Measurements from ENCODE around the gene FZD2. TPM values are rescaled to one million over a fixed set of nuclear protein-coding genes. Genes with fewer than 3 reads are reported as not detected.

Gene FZD2
- total RNA-seq, 1 donor, result 15.9 TPM

DNA sequence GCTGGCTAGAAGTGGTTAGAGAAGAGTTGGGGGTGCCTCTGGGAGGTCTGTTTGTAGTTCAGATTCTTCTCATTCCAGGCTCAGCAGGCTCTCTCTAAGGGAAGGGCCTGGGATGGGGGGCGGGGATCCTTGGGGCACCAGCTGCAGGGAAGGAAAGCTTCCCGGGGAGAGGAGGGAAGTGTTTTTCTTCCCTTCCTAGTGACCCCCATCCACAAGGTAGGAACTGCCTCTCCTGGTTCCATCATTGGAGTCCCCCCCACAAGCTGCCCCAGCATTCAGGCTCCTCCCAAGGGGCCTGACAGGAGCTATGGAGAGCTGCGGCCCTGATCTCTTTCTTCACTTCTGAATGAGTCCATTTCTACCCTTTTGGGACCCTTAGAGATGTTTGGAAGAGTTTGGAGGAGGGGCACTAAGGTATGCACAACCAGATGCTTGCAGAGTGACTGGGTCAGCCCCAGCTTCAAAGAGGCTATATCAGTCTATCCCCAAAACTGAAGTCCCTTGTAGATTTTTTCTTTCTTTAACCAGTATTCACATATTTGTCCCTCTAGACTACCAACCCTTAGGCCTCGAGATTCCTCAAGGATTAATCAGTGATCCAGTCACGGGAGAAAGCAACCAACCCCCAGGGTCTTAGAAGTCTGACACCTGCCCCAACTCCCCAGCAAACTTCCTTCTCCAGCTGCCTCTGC is 13.9 kb upstream of the FZD2 start:
- TF ChIP-seq, protein P1, sequence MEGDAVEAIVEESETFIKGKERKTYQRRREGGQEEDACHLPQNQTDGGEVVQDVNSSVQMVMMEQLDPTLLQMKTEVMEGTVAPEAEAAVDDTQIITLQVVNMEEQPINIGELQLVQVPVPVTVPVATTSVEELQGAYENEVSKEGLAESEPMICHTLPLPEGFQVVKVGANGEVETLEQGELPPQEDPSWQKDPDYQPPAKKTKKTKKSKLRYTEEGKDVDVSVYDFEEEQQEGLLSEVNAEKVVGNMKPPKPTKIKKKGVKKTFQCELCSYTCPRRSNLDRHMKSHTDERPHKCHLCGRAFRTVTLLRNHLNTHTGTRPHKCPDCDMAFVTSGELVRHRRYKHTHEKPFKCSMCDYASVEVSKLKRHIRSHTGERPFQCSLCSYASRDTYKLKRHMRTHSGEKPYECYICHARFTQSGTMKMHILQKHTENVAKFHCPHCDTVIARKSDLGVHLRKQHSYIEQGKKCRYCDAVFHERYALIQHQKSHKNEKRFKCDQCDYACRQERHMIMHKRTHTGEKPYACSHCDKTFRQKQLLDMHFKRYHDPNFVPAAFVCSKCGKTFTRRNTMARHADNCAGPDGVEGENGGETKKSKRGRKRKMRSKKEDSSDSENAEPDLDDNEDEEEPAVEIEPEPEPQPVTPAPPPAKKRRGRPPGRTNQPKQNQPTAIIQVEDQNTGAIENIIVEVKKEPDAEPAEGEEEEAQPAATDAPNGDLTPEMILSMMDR (IDR thresholded peaks at IDR 0.05; ENCODE audit: extremely low read depth, low read depth, low read length), result no peak
- Histone ChIP-seq H3K4me1 (ENCODE audit: insufficient read depth, low read length) (peaks cover 53% of the 10 kb centered on the region), H3K27ac (ENCODE audit: low read depth, low read length) (peak overlapping the region; percentile 84), H3K79me2 (ENCODE audit: insufficient read depth, low read length) (no peaks in the 10 kb centered on the region), H3K4me3 (ENCODE audit: insufficient read depth, low read length) (peak overlapping the region; percentile 41), H2AFZ (ENCODE audit: low read length) (peak overlapping the region; percentile 30), H4K20me1 (ENCODE audit: insufficient read depth, low read length) (no peaks in the 10 kb centered on the region), H3K27me3 (ENCODE audit: insufficient read depth, low read length) (no peaks in the 10 kb centered on the region), H3K4me2 (ENCODE audit: insufficient read depth, low read length) (peak overlapping the region; percentile 73), H3K36me3 (ENCODE audit: insufficient read depth, low read length) (no peaks in the 10 kb centered on the region), H3K9me3 (ENCODE audit: low read depth, low read length) (no peaks in the 10 kb centered on the region)
- peak; percentile 90 for DNase-seq (ENCODE audit: insufficient read length, low spot score, missing footprints)

GRCh38 chr17:44543905-44544523 is 13.3 kb upstream of the FZD2 start:
- DNase-seq (ENCODE audit: insufficient read length, low spot score, missing footprints), result peak; percentile 49
- H3K4me3 ChIP-seq (ENCODE audit: insufficient read depth, low read length), result no peak overlapping the region
- no peaks in the 10 kb centered on the region for H4K20me1 ChIP-seq (ENCODE audit: insufficient read depth, low read length)
- H3K9me3 ChIP-seq (ENCODE audit: low read depth, low read length), result no peaks in the 10 kb centered on the region
- no peaks in the 10 kb centered on the region for H3K27me3 ChIP-seq (ENCODE audit: insufficient read depth, low read length)
- no peak overlapping the region for H2AFZ ChIP-seq (ENCODE audit: low read length)
- H3K27ac ChIP-seq (ENCODE audit: low read depth, low read length), result peak overlapping the region; percentile 84
- peaks cover 58% of the 10 kb centered on the region for H3K4me1 ChIP-seq (ENCODE audit: insufficient read depth, low read length)
- TF ChIP-seq, protein P1 (IDR thresholded peaks at IDR 0.05; ENCODE audit: extremely low read depth, low read depth, low read length), result no peak
- H3K79me2 ChIP-seq (ENCODE audit: insufficient read depth, low read length), result no peaks in the 10 kb centered on the region
- H3K36me3 ChIP-seq (ENCODE audit: insufficient read depth, low read length), result no peaks in the 10 kb centered on the region
- H3K4me2 ChIP-seq (ENCODE audit: insufficient read depth, low read length), result peak overlapping the region; percentile 73

GRCh38 chr17:44546671-44547606 is 10.3 kb upstream of the FZD2 start:
- no peaks in the 10 kb centered on the region for H3K27me3 ChIP-seq (ENCODE audit: insufficient read depth, low read length)
- H2AFZ ChIP-seq (ENCODE audit: low read length), result peak overlapping the region; percentile 74
- H3K36me3 ChIP-seq (ENCODE audit: insufficient read depth, low read length), result no peaks in the 10 kb centered on the region
- H3K27ac ChIP-seq (ENCODE audit: low read depth, low read length), result peak overlapping the region; percentile 84
- H3K4me2 ChIP-seq (ENCODE audit: insufficient read depth, low read length), result peak overlapping the region; percentile 44
- TF ChIP-seq, protein P1 (IDR thresholded peaks at IDR 0.05; ENCODE audit: extremely low read depth, low read depth, low read length), result no peak
- H3K4me1 ChIP-seq (ENCODE audit: insufficient read depth, low read length), result peaks cover 57% of the 10 kb centered on the region
- peak; percentile 92 for DNase-seq (ENCODE audit: insufficient read length, low spot score, missing footprints)
- H3K9me3 ChIP-seq (ENCODE audit: low read depth, low read length), result no peaks in the 10 kb centered on the region
- no peaks in the 10 kb centered on the region for H3K79me2 ChIP-seq (ENCODE audit: insufficient read depth, low read length)
- H4K20me1 ChIP-seq (ENCODE audit: insufficient read depth, low read length), result no peaks in the 10 kb centered on the region
- H3K4me3 ChIP-seq (ENCODE audit: insufficient read depth, low read length), result peak overlapping the region; percentile 15
